Fibroblast of skin of left biceps (primary cell): ENCODE results near the gene OPRL1.

Experiments used
- DNase-seq, 2 experiments: peaks; one replicate each; pipeline ENCODE4 v3.0.0-alpha.2; 2013; ENCODE audit warnings: low read depth in 2 of 2

Gene OPRL1

GRCh38 chr20:64042054-64042781, 37.7 kb upstream of the OPRL1 start:
- no peak for DNase-seq

DNA sequence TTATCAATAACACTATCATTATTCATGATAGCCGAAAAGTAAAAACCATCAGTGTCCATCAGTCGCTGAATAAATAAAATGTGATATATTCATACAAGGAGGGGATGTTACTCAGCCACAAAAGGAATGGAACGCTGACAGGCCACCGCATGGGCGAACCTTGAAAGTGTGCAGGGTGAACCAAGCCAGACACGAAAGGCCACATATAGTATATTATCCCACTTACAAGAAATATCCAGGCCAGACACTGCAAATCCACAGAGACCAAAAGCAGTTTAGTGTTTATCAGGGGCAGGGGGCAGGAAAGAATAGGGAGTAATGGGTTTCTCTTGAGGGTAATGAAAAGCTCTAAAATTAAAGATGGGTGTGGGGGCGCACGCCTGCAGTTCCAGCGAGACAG, 36.1 kb upstream of the OPRL1 start:
- DNase-seq: no peak

GRCh38 chr20:64044484-64045247, 35.2 kb upstream of the OPRL1 start:
- no peak for DNase-seq

GRCh38 chr20:64045346-64046011, 34.4 kb upstream of the OPRL1 start:
- no peak for DNase-seq

DNA sequence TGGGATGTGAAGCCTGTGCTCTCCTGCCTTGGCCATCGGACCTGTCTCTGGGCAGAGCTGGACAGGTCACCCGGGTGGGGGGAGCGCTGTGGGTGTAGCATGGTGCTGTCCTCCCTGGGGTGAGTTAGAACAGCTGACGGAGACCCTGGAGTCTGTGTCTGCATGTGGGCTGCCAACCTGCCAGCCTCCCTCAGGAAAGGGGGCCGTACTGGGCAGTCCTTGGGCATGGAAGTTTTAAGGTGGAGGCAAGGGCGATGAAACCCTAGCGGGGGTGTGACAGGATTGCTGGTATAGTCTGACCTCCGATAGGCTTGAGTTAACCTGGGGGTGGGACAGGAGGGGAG, 32.9 kb upstream of the OPRL1 start:
- no peak for DNase-seq

- no peak for DNase-seq
Observed at GRCh38 chr20:64047968-64048401, 31.9 kb upstream of the OPRL1 start.

GRCh38 chr20:64048402-64049044, 31.4 kb upstream of the OPRL1 start:
- no peak for DNase-seq

- no peak for DNase-seq
Observed at GRCh38 chr20:64049060-64049877, 30.6 kb upstream of the OPRL1 start, which contains the start of gene SOX18. Gene SOX18 (minus strand): TSS chr20:64049639. CDS start chr20:64049516, 123 bp downstream.

DNA sequence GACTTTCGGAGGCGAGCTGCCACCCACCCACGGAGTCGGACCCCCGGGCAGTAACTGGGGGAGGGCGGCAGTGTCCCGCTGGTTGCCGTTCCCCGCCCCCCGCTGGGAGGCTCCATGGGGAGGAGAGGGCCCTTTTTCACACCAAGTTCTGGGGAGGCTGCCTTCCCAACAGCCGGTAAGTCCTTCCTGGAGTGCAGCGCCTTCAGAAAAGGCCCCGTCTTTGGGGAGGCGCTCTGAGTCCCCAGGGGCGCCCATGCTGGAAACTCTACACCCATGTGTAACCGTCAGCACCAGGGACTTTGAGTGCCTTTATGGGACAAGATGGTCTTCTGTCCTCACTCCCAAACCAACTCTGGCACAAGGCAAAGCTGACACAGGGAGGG, 30.0 kb upstream of the OPRL1 start:
- no peak for DNase-seq

GRCh38 chr20:64050261-64051032, 29.4 kb upstream of the OPRL1 start:
- DNase-seq: no peak

- DNase-seq: no peak
Observed at GRCh38 chr20:64051033-64051452, 28.8 kb upstream of the OPRL1 start.

GRCh38 chr20:64051561-64052325, 28.1 kb upstream of the OPRL1 start:
- no peak for DNase-seq

GRCh38 chr20:64052326-64052722, 27.6 kb upstream of the OPRL1 start:
- DNase-seq: no peak

GRCh38 chr20:64052987-64053840, 26.7 kb upstream of the OPRL1 start:
- no peak for DNase-seq

GRCh38 chr20:64053841-64054661, 25.8 kb upstream of the OPRL1 start:
- no peak for DNase-seq

DNA sequence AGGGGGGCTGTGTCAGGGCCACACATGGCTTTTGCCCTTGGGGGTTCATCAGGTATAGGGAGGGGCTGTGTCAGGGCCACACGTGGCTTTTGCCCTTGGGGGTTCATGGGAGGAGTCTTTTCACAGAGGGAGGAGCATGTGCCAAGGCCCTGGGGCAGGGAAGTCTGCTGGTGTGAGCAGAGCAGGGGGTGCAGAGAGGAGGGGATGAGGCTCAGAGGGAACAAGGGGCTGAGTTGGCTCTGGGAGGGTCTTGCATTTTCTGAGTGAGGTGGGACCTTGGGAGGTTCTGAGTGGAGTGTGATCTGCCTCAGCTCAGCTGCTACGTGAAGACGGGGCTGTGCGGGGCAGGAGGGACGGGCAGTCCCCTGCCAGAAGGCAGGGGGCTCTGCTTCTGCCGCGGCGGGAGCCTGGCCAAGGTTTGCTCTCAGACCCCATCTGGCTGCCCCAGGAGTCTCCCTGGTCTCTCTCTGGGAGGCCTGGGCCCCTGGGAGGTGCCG, 24.4 kb upstream of the OPRL1 start:
- no peak for DNase-seq

GRCh38 chr20:64055893-64056638, 23.8 kb upstream of the OPRL1 start:
- DNase-seq: no peak
